GM19351 (cell line): ENCODE results near the gene DNAL1.
A peak's percentile ranks its signal among the peaks of the same experiment; 100 is the strongest.
"Not testable (repeated sequence)": the region's sequence is repeated elsewhere in the genome, so short reads cannot be mapped to it uniquely, and the experiment has no call there.

Experiments
- ATAC-seq: cut with Tn5 transposase; IDR thresholded peaks from one replicate; pipeline ENCODE4 v1.9.1; 2021; ENCODE audit warnings: mild to moderate bottlenecking, moderate library complexity; ENCODE audit not compliant: unreplicated experiment

Gene DNAL1

GRCh38 chr14:73696466-73697400, 51.9 kb downstream of the DNAL1 start:
- ATAC-seq, result peak; percentile 83

GRCh38 chr14:73700325-73700724, 55.5 kb downstream of the DNAL1 start:
- no peak for ATAC-seq

DNA sequence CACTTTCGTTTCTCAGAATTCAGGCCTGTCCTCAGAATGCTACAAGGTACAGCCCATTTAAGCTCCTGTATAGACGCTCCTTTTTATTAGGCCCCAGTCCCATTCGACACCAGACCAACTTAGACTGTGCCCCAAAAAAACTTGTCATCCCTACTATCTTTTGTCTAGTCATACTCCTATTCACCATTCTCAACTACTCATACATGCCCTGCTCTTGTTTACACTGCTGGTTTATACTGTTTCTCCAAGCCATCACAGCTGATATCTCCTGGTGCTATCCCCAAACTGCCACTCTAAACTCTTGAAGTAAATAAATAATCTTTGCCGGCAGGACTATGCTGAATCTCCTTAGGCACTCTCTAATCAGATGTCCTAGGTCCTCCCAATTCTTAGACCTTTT, 63.3 kb downstream of the DNAL1 start:
- not testable (repeated sequence) for ATAC-seq

DNA sequence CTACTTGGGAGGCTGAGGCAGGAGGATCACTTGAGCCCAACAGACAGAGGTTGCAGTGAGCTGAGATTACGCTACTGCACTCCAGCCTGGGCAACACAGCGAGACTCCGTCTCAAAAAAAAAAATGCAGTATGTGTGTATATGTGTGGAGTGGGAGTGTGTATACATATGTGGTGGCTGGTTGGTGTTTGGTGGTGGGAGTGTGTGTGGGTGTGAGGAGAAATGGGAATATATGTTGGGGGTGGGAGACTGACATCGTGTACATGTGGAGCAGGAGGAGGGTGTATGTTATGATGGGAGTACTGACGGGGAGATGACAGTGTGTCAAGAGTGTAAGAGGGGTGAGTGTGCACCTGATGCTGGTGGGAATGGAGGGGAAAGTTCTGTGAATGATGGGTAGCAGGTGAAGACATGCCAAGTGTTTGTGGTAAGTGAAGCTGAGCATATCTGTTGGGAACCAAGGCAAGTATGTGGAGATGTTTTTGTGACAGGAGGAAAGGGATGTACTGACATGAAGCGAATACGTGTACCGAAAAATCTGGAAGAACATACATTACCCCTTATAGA, 65.2 kb downstream of the DNAL1 start:
- no peak for ATAC-seq

DNA sequence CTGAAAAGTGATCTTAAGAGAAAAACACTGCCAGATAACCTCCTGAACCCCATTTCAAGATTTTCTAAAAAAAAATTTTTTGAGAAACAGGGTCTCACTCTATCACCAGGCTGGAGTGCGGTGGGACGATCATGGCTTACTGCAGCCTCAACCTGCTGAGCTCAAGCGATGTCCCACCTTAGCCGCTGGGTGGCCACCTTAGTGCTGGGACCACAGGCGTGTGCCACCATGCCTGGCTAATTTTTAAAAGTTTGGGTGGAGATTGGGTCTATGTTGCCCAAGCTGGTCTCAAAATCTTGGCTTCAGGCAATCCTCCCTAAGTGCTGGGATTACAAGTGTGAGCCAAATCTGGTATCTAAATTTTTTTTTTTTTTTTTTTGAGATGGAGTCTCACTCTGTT, 66.0 kb downstream of the DNAL1 start:
- no peak for ATAC-seq

DNA sequence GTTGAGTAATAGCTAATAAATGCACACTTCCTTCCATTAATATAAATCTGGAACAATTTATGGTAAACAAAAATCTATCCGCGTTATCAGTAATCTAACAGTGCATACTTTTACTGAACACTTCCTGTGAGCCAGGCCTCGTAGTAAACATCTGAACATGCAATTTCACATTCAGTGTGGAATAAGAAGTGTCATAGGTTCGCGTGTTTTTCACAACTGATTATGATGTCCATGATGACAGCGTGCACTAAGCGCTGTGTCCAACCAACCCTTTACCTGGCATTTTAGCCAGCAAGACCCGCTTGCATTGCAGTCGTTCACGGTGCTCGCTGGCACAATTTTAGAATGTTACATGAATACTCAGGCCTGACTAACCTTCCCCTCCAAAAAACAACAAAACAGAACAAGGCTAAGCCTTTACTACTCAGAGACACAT, 67.3 kb downstream of the DNAL1 start:
- ATAC-seq, result no peak

- no peak for ATAC-seq
Measured at GRCh38 chr14:73712540-73713180, 67.9 kb downstream of the DNAL1 start.

- no peak for ATAC-seq
Measured at GRCh38 chr14:73713206-73713802, 68.5 kb downstream of the DNAL1 start.

DNA sequence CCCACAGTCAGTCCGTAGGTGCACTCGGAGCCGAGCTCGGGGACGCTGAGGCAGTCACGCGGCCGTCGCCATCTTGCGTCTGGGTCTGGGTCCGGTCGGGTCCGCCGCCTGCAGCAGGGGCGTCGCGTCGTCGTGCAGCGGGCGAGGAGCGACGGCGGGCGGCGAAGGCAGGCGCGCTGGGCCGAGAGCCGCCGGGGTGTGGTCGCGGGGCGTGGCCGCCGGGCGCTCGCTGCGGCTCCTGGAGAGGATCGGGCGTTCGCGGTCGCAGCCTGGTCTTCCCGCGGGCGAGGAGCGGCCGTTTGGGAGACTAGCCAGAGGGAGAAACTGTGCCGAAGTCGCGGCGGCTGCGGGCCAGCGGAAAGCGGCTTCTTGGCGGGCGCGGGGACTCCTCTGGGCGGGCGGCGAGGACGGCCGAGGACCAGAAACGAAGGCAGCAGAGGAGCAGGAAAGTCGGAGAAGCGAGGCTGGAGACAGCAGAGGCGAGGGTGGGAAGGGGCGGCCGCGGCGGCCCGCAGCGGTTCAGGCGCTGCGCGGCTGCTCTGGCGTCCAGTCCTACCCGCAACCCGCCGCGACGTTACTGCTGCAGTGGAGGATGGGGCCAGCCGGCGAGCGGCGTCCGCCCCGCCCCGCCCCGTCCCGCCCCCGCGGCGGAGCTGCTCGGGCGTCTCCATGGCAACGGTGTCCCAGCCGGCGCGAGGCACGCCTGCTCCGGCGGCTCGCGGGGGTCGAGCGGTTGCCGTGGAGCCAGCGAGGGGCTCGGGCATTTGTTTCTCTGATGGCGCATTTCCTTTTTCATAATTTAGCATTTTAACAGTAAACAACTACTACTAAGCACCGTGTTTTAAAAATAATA, 69.2 kb downstream of the DNAL1 start, which contains the start of gene PNMA1:
TSS of gene PNMA1 (minus strand) at position 582 of the 853 bp plus-strand sequence. CDS start 745 bp downstream, outside the sequence.
- ATAC-seq, result peak; percentile 81

- ATAC-seq, result no peak
Measured at GRCh38 chr14:73714656-73715081, 69.9 kb downstream of the DNAL1 start.

DNA sequence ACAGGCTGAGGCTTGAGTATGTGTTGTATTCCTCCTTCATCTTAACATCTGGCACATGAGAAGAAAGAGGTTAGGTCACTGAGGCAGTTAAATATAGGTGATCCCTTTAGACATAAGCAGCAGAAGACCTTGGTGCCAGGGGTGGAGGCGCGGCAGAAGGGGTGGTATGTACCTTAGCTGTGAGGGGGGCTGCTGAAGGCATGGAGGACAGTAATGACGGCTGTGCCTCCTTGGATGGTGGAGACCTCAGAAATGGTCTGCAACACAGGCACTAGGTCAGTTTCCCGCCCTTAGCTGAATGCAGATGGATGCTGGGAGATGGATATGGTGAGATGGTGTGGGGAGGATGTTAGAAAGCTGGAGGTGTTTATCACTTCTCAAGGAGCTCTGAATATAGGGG, 70.9 kb downstream of the DNAL1 start:
- ATAC-seq, result no peak

GRCh38 chr14:73717266-73717665, 72.5 kb downstream of the DNAL1 start:
- no peak for ATAC-seq

DNA sequence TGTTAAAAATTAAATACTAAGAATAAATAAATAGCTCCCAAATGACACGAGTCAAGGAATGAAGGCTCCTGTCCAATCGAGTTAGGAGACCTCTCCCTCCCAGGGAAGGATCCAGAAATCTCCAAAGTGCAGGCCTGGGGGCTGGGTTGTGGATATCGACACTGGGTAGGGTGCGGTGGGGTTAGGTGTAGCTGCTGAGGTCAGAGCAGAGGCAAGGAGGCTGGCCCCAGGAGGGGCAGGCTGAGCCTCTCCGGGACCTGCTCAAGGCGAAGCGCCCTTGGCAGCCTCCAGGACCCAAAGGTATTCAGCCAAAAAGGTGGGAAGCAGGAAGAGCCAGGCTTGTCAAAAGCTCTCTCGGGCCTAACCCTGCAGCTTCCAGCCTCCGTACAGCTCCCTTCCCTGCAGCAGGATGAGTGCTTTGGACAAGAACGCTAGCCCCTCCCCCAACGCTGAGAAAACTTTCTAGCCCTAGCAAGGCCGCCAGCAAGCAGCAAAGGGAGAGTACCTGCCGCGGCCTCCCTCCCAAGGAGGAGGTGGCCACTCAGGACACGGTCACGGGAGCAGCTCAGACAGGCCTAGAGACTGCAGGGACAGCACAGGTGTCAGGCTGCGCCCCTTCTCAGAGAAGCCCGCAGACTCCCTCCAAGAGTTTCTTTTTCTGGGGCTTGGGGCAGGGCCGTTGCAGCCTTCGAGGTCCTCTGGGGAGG, 73.1 kb downstream of the DNAL1 start:
- no peak for ATAC-seq

- ATAC-seq, result no peak
Measured at GRCh38 chr14:73718418-73719251, 73.8 kb downstream of the DNAL1 start.

- no peak for ATAC-seq
Measured at GRCh38 chr14:73719361-73719760, 74.6 kb downstream of the DNAL1 start.

- no peak for ATAC-seq
Measured at GRCh38 chr14:73719791-73720190, 75.0 kb downstream of the DNAL1 start.

DNA sequence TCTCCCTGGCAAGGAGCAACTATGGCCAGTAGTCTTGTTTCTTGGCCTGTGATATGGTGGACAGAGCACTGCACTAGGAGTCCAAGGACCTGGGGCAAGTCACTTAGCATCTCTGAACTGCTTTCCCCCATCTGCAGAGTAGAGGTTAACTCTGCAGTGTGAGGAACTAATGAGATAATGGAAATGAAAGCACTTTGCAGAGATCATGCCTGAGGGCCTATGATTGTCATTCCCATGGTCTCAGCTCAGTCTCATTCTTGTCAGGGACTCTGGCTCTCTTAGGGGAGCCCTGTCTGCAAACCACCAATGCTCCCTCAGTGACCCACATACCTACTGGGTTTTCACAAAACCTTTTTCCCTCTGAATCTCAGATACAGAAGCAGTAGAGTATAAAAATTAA, 75.8 kb downstream of the DNAL1 start:
- no peak for ATAC-seq

- ATAC-seq, result no peak
Measured at GRCh38 chr14:73721101-73721821, 76.5 kb downstream of the DNAL1 start.
